Measurements from ENCODE around the gene SLC25A44.
"Not testable (repeated sequence)": the region's sequence is repeated elsewhere in the genome, so short reads cannot be mapped to it uniquely, and the experiment has no call there.

Gene SLC25A44

DNA sequence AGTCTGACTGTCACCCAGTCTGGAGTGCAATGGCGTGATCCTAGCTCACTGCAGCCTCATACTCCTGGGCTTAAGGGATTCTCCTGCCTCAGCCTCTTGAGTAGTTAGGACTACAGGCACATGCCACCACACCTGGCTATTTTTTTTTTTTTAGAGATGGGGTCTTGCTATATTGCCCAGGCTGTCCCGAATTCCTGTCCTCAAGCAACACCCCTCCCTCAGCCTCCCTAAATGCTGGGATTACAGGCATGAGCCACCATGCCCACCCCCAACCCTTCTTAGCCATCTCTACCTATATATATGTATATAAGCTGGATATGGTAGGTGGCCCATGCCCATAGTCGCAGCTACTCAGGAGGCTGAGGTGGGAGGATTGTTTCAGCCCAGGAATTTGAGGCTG, 13.4 kb upstream of the SLC25A44 start:
- no peak for DNase-seq (ENCODE audit: extremely low read depth, low read depth)
- TF ChIP-seq, protein P1, sequence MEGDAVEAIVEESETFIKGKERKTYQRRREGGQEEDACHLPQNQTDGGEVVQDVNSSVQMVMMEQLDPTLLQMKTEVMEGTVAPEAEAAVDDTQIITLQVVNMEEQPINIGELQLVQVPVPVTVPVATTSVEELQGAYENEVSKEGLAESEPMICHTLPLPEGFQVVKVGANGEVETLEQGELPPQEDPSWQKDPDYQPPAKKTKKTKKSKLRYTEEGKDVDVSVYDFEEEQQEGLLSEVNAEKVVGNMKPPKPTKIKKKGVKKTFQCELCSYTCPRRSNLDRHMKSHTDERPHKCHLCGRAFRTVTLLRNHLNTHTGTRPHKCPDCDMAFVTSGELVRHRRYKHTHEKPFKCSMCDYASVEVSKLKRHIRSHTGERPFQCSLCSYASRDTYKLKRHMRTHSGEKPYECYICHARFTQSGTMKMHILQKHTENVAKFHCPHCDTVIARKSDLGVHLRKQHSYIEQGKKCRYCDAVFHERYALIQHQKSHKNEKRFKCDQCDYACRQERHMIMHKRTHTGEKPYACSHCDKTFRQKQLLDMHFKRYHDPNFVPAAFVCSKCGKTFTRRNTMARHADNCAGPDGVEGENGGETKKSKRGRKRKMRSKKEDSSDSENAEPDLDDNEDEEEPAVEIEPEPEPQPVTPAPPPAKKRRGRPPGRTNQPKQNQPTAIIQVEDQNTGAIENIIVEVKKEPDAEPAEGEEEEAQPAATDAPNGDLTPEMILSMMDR (IDR thresholded peaks at IDR 0.05; ENCODE audit: low read depth, low read length): no peak

DNA sequence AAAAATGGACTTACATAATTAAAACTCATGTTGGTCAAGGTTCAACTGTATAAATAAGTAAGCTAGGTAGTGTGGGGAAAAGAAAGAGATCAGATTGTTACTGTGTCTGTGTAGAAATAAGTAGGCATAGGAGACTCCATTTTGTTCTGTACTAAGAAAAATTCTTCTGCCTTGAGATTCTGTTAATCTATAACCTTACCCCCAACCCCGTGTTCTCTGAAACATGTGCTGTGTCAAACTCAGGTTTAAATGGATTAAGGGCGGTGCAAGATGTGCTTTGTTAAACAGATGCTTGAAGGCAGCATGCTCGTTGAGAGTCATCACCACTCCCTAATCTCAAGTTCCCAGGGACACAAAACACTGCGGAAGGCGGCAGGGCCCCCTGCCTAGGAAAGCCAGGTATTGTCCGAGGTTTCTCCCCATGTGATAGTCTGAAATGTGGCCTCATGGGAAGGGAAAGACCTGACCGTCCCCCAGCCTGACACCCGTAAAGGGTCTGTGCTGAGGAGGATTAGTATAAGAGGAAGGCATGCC, 12.4 kb upstream of the SLC25A44 start:
- DNase-seq (ENCODE audit: extremely low read depth, low read depth): not testable (repeated sequence)

DNA sequence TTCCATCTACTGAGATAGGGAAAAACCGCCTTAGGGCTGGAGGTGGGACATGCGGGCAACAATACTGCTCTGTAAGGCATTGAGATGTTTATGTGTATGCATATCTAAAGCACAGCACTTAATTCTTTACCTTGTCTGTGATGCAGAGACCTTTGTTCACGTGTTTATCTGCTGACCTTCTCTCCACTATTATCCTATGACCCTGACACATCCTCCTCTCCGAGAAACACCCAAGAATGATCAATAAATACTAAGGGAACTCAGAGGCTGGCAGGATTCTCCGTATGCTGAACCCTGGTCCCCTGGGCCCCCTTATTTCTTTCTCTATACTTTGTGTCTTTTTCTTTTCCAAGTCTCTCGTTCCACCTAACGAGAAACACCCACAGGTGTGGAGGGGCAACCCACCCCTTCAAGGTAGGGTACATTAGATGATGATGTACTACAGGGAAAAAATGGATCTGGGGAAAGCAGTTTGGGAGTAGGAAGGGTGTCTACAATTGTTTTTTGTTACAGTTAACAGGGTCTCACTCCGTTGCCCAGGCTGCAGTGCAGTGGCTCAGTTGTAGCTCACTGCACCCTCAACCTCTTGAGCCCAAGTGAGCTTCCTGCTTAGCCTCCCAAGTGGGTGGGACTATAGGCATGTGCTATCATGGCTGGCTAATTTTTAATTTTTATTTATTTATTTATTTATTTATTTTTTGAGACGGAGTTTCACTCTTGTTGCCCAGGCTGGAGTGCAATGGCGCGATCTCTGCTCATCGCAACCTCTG, 11.7 kb upstream of the SLC25A44 start:
- DNase-seq (ENCODE audit: extremely low read depth, low read depth): not testable (repeated sequence)

DNA sequence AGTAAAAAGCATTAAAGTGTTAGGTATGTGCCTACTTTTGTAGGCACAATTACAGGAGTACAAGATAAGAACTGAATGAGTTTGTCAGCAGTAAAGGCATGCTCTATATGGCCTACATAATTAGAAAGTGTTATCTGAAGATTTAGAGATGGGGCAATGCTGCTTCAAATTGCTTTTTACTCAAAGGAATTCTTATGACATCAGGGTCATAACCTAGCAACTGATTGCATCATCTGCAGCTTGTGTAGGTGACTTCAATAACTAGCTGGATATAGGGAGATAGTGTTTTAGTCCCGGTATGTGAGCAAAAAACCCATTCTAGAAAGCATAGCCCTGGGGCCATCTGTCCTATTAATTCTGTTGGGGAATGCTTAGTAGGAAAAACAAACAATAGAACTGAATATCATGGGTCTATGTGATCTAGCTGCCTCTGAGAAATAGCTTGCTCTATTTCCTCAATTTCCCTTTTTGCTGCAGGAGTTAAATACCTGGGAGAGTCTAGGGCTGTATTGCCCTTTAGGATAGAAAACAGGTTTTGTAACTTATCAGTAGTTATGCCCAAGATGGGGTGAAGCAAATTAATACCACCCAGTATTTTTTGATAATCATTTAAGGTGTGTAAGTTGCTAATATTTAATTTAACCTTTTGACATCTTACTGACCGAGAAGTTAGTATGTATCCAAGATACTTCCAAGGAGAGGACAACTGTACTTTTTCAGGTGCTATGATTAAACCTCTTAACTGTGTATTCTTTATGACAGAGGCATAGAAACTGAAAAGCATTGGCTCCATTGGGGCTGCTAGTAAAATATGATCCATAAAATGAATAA, 7.3 kb upstream of the SLC25A44 start:
- DNase-seq (ENCODE audit: extremely low read depth, low read depth): not testable (repeated sequence)

DNA sequence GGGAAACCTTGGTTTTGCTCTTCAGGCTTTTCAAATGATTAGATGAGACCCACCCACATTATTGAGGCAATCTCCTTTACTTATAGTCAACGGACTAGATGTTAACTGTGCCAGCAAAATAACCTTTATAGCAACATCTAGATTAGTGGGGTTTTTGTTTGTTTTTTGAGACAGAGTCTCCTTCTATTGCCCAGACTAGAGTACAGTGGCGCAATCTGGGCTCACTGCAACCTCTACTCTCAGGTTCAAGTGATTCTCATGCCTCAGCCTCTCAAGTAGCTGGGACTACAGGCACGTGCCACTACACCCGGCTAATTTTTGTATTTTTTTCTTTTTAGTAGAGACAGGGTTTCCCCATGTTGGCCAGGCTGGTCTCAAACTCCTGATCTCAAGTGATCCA, 3.6 kb upstream of the SLC25A44 start:
- DNase-seq (ENCODE audit: extremely low read depth, low read depth): not testable (repeated sequence)

DNA sequence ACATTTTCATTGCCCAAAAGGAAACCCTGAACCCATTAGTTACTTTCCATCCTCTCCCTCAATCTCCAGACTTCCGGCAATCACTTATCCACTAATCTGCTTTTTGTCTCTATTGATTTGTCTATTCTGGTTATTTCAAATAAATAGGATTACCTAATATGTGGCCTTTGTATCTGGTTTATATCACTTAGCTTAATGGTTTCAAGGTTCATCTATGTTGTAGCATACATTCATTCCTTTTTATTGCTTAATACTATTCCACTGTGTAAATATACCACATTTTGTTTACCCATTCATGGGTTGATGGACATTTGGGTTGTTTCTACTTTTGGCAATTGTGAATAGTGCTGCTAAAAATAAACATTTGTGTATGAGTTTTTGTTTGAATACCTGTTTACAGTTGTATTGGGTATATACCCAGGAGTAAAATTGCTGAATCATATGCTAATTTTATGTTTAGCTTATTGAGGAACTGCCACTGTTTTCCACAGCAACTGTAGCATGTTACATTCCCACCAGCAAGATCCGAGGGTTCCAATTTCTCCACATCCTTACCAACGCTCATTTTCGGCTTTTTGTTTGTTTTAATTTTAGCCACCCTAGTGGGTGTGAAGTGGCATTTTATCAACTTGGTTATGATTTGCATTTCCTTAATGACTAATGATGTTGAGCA, 2.5 kb upstream of the SLC25A44 start:
- TF ChIP-seq, protein P1 (IDR thresholded peaks at IDR 0.05; ENCODE audit: low read depth, low read length): no peak
- DNase-seq (ENCODE audit: extremely low read depth, low read depth): no peak

DNA sequence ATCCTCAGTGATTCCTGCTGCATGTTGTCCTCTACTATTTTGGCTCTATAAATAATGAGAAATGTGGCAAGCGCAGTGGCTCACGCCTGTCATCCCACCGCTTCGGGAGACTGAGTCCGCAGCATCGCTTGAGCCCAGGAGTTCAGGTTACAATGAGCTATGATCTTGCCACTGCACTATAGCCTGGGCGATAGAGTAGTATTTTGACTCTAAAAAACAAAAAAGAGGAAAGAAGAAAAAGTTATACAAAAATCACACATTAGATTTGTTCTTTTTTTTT, 756 bp upstream of the SLC25A44 start:
- TF ChIP-seq, protein P1 (IDR thresholded peaks at IDR 0.05; ENCODE audit: low read depth, low read length): no peak
- no peak for DNase-seq (ENCODE audit: extremely low read depth, low read depth)

DNA sequence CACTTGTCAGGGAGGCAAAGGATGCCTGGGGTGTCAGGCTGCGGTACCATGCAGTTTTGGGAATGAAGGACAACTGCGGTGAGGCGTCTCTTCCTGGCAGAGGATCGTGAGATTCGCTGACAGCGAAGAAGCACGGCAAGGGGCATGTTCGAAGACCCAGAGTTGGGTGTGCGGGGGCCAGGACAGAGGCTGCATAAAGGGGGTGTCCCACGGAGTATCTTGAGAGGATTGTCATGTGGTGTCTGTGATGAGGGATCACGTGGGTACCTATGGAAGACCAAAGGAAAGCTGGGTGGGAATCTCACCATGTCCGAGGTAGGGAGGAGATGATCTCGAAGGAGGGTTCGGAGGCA, 372 bp downstream of the SLC25A44 start:
- no peak for DNase-seq (ENCODE audit: extremely low read depth, low read depth)
- TF ChIP-seq, protein P1 (IDR thresholded peaks at IDR 0.05; ENCODE audit: low read depth, low read length): no peak

DNA sequence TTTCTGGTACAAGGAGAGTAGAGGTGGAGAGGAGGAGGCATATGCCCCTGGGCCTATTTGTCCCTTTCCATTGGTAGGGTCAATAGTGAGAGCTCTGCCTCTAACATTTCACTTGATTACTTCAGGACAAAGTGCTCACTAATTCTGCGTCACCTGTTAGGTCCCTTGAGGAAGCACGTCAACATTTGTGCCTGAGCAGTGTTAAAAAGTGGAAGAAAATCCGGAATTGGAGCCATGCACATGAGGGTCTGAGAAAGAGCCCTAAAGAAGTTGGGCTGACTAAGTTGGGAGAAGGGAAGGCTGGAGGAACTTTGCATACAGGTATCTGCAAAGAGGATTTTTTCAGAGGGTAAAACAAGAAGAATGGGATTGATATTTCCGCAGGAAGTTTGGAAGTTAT, 1.9 kb downstream of the SLC25A44 start:
- no peak for DNase-seq (ENCODE audit: extremely low read depth, low read depth)
- TF ChIP-seq, protein P1 (IDR thresholded peaks at IDR 0.05; ENCODE audit: low read depth, low read length): no peak

Data from AG09319 (cell line).